ENCODE measurements around the gene ZNF770. TPM values are rescaled to one million over a fixed set of nuclear protein-coding genes. Genes with fewer than 3 reads are reported as not detected.
"Not testable (repeated sequence)": the region's sequence is repeated elsewhere in the genome, so short reads cannot be mapped to it uniquely, and the experiment has no call there.

The ZNF770 gene
- total RNA-seq, 8 experiments from 2014 or later = 30.4 to 107 (median 43.8) TPM

GRCh38 chr15:34964277-34964676 lies 23.8 kb downstream of the ZNF770 start:
- Histone ChIP-seq H3K4me1 (replicated peaks in 1 of 2) (peaks cover 4 to 7% of the 10 kb centered on the region in 2 donors), H3K4me3 (no peak overlapping the region), H3K27ac (no peak overlapping the region)
- 89 to 100% (median 96%) methylated on average over 2 of the region's 2 CpGs; no CpG with 5 or more reads in 4 of the 10 experiments for WGBS, 10 experiments
- in situ Hi-C loops (cut with MboI; ENCODE audit: low pct_unique_long_range_greater_than_20kb in 2 of 9, low sequenced_read_pairs in 9 of 9, unreplicated experiment in 9 of 9) = no loop called here
- ATAC-seq (replicated peaks in 6 of 8) = no peak

- H3K4me3 ChIP-seq = no peak overlapping the region
- in situ Hi-C loops (cut with MboI; ENCODE audit: low pct_unique_long_range_greater_than_20kb in 2 of 9, low sequenced_read_pairs in 9 of 9, unreplicated experiment in 9 of 9) = no loop called here
- no peak for ATAC-seq (replicated peaks in 6 of 8)
- H3K4me1 ChIP-seq (replicated peaks in 1 of 2) = no peaks in the 10 kb centered on the region
- 62 to 100% (median 96%) methylated on average over 1 to 7 of the region's 8 CpGs; no CpG with 5 or more reads in 1 of the 10 experiments for WGBS, 10 experiments
- H3K27ac ChIP-seq = no peak overlapping the region
Observed at GRCh38 chr15:34953851-34954250, 34.2 kb downstream of the ZNF770 start.

GRCh38 chr15:34952481-34952880 lies 35.6 kb downstream of the ZNF770 start:
- Histone ChIP-seq H3K27ac (no peak overlapping the region), H3K4me1 (replicated peaks in 1 of 2) (no peaks in the 10 kb centered on the region), H3K4me3 (no peak overlapping the region)
- ATAC-seq (replicated peaks in 6 of 8) = peak in 1 of 8 experiments; percentile 25
- in situ Hi-C loops (cut with MboI; ENCODE audit: low pct_unique_long_range_greater_than_20kb in 2 of 9, low sequenced_read_pairs in 9 of 9, unreplicated experiment in 9 of 9) = no loop called here

- H3K4me1 ChIP-seq (replicated peaks in 1 of 2) = no peaks in the 10 kb centered on the region
- in situ Hi-C loops (cut with MboI; ENCODE audit: low pct_unique_long_range_greater_than_20kb in 2 of 9, low sequenced_read_pairs in 9 of 9, unreplicated experiment in 9 of 9) = no loop called here
- ATAC-seq (replicated peaks in 6 of 8) = peak in 3 of 8 experiments; percentile 28 to 48 (median 44)
- WGBS, 10 experiments = 0 to 100% (median 100%) methylated on average over 1 of the region's 1 CpG; no CpG with 5 or more reads in 1 of the 10 experiments
- no peak overlapping the region for H3K27ac ChIP-seq
- no peak overlapping the region for H3K4me3 ChIP-seq
Observed at GRCh38 chr15:34951993-34952392, 36.1 kb downstream of the ZNF770 start.

GRCh38 chr15:34944936-34945335 lies 43.2 kb downstream of the ZNF770 start:
- in situ Hi-C loops (cut with MboI; ENCODE audit: low pct_unique_long_range_greater_than_20kb in 2 of 9, low sequenced_read_pairs in 9 of 9, unreplicated experiment in 9 of 9) = no loop called here
- 9 to 100% (median 94%) methylated on average over 1 to 3 of the region's 3 CpGs for WGBS, 10 experiments
- H3K27ac ChIP-seq = no peak overlapping the region

GRCh38 chr15:34943711-34944110 lies 44.4 kb downstream of the ZNF770 start:
- in situ Hi-C loops (cut with MboI; ENCODE audit: low pct_unique_long_range_greater_than_20kb in 2 of 9, low sequenced_read_pairs in 9 of 9, unreplicated experiment in 9 of 9) = no loop called here

More at GRCh38 chr15:34944936-34945335, 43.2 kb downstream of the ZNF770 start:
- no peak overlapping the region for H3K4me3 ChIP-seq
- ATAC-seq (replicated peaks in 6 of 8) = peak in 1 of 8 experiments; percentile 22
- H3K4me1 ChIP-seq (replicated peaks in 1 of 2) = no peaks in the 10 kb centered on the region

GRCh38 chr15:34943264-34943663 lies 44.8 kb downstream of the ZNF770 start:
- ATAC-seq (replicated peaks in 6 of 8); in situ Hi-C loops (cut with MboI; ENCODE audit: low pct_unique_long_range_greater_than_20kb in 2 of 9, low sequenced_read_pairs in 9 of 9, unreplicated experiment in 9 of 9); H3K4me3 ChIP-seq; H3K4me1 ChIP-seq (replicated peaks in 1 of 2); H3K27ac ChIP-seq: not testable (repeated sequence)

More at GRCh38 chr15:34943711-34944110, 44.4 kb downstream of the ZNF770 start:
- H3K27ac ChIP-seq = no peak overlapping the region
- no peaks in the 10 kb centered on the region for H3K4me1 ChIP-seq (replicated peaks in 1 of 2)
- ATAC-seq (replicated peaks in 6 of 8) = peak in 1 of 8 experiments; percentile 25
- H3K4me3 ChIP-seq = no peak overlapping the region

- WGBS, 10 experiments = 85 to 100% (median 98%) methylated on average over 2 to 6 of the region's 6 CpGs; no CpG with 5 or more reads in 1 of the 10 experiments
- no peak for ATAC-seq (replicated peaks in 6 of 8)
Observed at GRCh38 chr15:34942363-34942762, 45.7 kb downstream of the ZNF770 start.

GRCh38 chr15:34941831-34942230 lies 46.3 kb downstream of the ZNF770 start:
- no peaks in the 10 kb centered on the region for H3K4me1 ChIP-seq (replicated peaks in 1 of 2)
- no peak overlapping the region for H3K27ac ChIP-seq
- ATAC-seq (replicated peaks in 6 of 8) = no peak
- H3K4me3 ChIP-seq = no peak overlapping the region
- 44 to 96% (median 88%) methylated on average over 2 to 3 of the region's 3 CpGs; no CpG with 5 or more reads in 1 of the 10 experiments for WGBS, 10 experiments
- in situ Hi-C loops (cut with MboI; ENCODE audit: low pct_unique_long_range_greater_than_20kb in 2 of 9, low sequenced_read_pairs in 9 of 9, unreplicated experiment in 9 of 9) = no loop called here

More at GRCh38 chr15:34942363-34942762, 45.7 kb downstream of the ZNF770 start:
- in situ Hi-C loops (cut with MboI; ENCODE audit: low pct_unique_long_range_greater_than_20kb in 2 of 9, low sequenced_read_pairs in 9 of 9, unreplicated experiment in 9 of 9) = no loop called here
- no peak overlapping the region for H3K4me3 ChIP-seq
- H3K27ac ChIP-seq = no peak overlapping the region
- H3K4me1 ChIP-seq (replicated peaks in 1 of 2) = no peaks in the 10 kb centered on the region

- H3K27ac ChIP-seq = no peak overlapping the region
- in situ Hi-C loops (cut with MboI; ENCODE audit: low pct_unique_long_range_greater_than_20kb in 2 of 9, low sequenced_read_pairs in 9 of 9, unreplicated experiment in 9 of 9) = no loop called here
- no peak overlapping the region for H3K4me3 ChIP-seq
- ATAC-seq (replicated peaks in 6 of 8) = peak in 3 of 8 experiments; percentile 35 to 69 (median 69)
- 7 to 100% (median 93%) methylated on average over 2 of the region's 2 CpGs; no CpG with 5 or more reads in 1 of the 10 experiments for WGBS, 10 experiments
- no peaks in the 10 kb centered on the region for H3K4me1 ChIP-seq (replicated peaks in 1 of 2)
Observed at GRCh38 chr15:34941185-34941698, 46.8 kb downstream of the ZNF770 start.

GRCh38 chr15:34933432-34933975 lies 54.6 kb downstream of the ZNF770 start:
- H3K4me1 ChIP-seq (replicated peaks in 1 of 2) = no peaks in the 10 kb centered on the region
- H3K27ac ChIP-seq = no peak overlapping the region
- no peak overlapping the region for H3K4me3 ChIP-seq
- in situ Hi-C loops (cut with MboI; ENCODE audit: low pct_unique_long_range_greater_than_20kb in 2 of 9, low sequenced_read_pairs in 9 of 9, unreplicated experiment in 9 of 9) = no loop called here
- ATAC-seq (replicated peaks in 6 of 8) = no peak
- 90 to 100% (median 100%) methylated on average over 1 to 3 of the region's 3 CpGs; no CpG with 5 or more reads in 3 of the 10 experiments for WGBS, 10 experiments

- H3K27ac ChIP-seq; H3K4me3 ChIP-seq; ATAC-seq (replicated peaks in 6 of 8); H3K4me1 ChIP-seq (replicated peaks in 1 of 2): not testable (repeated sequence)
- in situ Hi-C loops (cut with MboI; ENCODE audit: low pct_unique_long_range_greater_than_20kb in 2 of 9, low sequenced_read_pairs in 9 of 9, unreplicated experiment in 9 of 9) = loop anchor here in 2 of 9 experiments (10.0 kb wide), 2 partner anchors 214 to 304 kb away; no protein-coding TSS in a partner anchor
- 83 to 100% (median 96%) methylated on average over 1 to 6 of the region's 6 CpGs for whole genome bisulfite sequencing, 10 experiments
Observed at GRCh38 chr15:34928349-34928748, 59.7 kb downstream of the ZNF770 start.
